ENCODE data around the gene ZC3H7A. TPM values are rescaled to one million over a fixed set of nuclear protein-coding genes. Genes with fewer than 3 reads are reported as not detected.
"Not testable (repeated sequence)": the region's sequence is repeated elsewhere in the genome, so short reads cannot be mapped to it uniquely, and the experiment has no call there.

Gene ZC3H7A
- total RNA-seq, 1 experiment from 2014 or later: 70.9 TPM

- H3K4me1 Mint-ChIP-seq (ENCODE audit: low read depth, unreplicated experiment): peaks cover 18% of the 10 kb centered on the region
- no peaks in the 10 kb centered on the region for H3K27me3 Mint-ChIP-seq (ENCODE audit: unreplicated experiment)
- no TSS peak for BruUV-seq (replicated peaks)
- H3K36me3 Mint-ChIP-seq (ENCODE audit: insufficient read depth, unreplicated experiment): no peaks in the 10 kb centered on the region
- DNase-seq: no peak
- intact Hi-C loops (cut with micrococcal nuclease; ENCODE audit: unreplicated experiment): loop anchor here (10.0 kb wide), 1 partner anchor 285 kb away; no protein-coding TSS in a partner anchor
- TF ChIP-seq CTCF (IDR thresholded peaks at IDR 0.05; ENCODE audit: unreplicated experiment): no peak
- CTCF ChIA-PET: no interaction called here
- peaks cover 2% of the 10 kb centered on the region for H3K9me3 Mint-ChIP-seq (ENCODE audit: low read depth, unreplicated experiment)
- peak overlapping the region; percentile 51 for H3K27ac Mint-ChIP-seq (ENCODE audit: unreplicated experiment)
- H3K4me3 Mint-ChIP-seq (ENCODE audit: low read depth, unreplicated experiment): no peak overlapping the region
Observed at GRCh38 chr16:11819798-11820197, 22.7 kb upstream of the ZC3H7A start.

DNA sequence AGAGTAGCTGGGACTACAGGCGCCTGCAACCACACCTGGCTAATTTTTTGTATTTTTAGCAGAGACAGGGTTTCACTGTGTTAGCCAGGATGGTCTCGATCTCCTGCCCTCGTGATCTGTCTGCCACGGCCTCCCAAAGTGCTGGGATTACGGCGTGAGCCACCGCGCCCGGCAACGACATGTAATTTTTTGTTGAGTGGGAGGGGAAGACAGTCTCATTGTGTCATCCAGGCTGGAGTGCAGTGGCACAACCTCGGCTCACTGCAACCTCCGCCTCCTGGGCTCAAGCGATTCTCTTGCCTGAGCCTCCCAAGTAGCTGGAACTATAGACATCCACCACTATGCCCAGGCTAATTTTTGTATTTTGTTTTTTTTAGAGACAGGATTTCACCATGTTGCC lies 21.9 kb upstream of the ZC3H7A start:
- H3K27me3 Mint-ChIP-seq (ENCODE audit: unreplicated experiment); H3K36me3 Mint-ChIP-seq (ENCODE audit: insufficient read depth, unreplicated experiment); BruUV-seq (replicated peaks); H3K9me3 Mint-ChIP-seq (ENCODE audit: low read depth, unreplicated experiment); H3K4me3 Mint-ChIP-seq (ENCODE audit: low read depth, unreplicated experiment); H3K27ac Mint-ChIP-seq (ENCODE audit: unreplicated experiment); DNase-seq; CTCF ChIA-PET: not testable (repeated sequence)
- H3K4me1 Mint-ChIP-seq (ENCODE audit: low read depth, unreplicated experiment): peaks cover 18% of the 10 kb centered on the region
- intact Hi-C loops (cut with micrococcal nuclease; ENCODE audit: unreplicated experiment): loop anchor here (10.0 kb wide), 1 partner anchor 284 kb away; no protein-coding TSS in a partner anchor

GRCh38 chr16:11816123-11816522 lies 19.1 kb upstream of the ZC3H7A start:
- no peak overlapping the region for H3K27ac Mint-ChIP-seq (ENCODE audit: unreplicated experiment)
- intact Hi-C loops (cut with micrococcal nuclease; ENCODE audit: unreplicated experiment): loop anchor here (2.0 to 10.0 kb wide), 2 partner anchors 281 to 409 kb away; no protein-coding TSS in a partner anchor
- H3K36me3 Mint-ChIP-seq (ENCODE audit: insufficient read depth, unreplicated experiment): no peaks in the 10 kb centered on the region
- CTCF ChIA-PET: no interaction called here
- H3K4me1 Mint-ChIP-seq (ENCODE audit: low read depth, unreplicated experiment): peaks cover 9% of the 10 kb centered on the region
- no peak for TF ChIP-seq CTCF (IDR thresholded peaks at IDR 0.05; ENCODE audit: unreplicated experiment)
- no peaks in the 10 kb centered on the region for H3K27me3 Mint-ChIP-seq (ENCODE audit: unreplicated experiment)
- H3K4me3 Mint-ChIP-seq (ENCODE audit: low read depth, unreplicated experiment): no peak overlapping the region
- DNase-seq: no peak
- H3K9me3 Mint-ChIP-seq (ENCODE audit: low read depth, unreplicated experiment): no peaks in the 10 kb centered on the region
- BruUV-seq (replicated peaks): no TSS peak

DNA sequence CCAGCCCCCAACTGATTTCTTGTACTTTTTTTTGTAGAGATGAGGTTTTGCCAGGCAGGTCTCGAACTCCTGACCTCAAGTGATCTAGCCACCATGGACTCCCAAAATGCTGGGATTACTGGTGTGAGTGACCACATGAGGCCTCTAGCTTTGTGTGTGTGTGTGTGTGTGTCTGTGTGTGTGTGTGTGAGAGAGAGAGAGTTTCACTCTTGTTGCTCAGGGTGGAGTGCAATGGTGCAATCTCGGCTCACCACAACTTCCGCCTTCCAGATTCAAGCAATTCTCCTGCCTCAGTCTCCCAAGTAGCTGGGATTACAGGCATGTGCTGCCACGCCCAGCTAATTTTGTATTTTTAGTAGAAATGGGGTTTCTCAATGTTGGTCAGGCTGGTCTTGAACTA lies 17.7 kb upstream of the ZC3H7A start:
- BruUV-seq (replicated peaks); H3K36me3 Mint-ChIP-seq (ENCODE audit: insufficient read depth, unreplicated experiment); H3K27ac Mint-ChIP-seq (ENCODE audit: unreplicated experiment); H3K27me3 Mint-ChIP-seq (ENCODE audit: unreplicated experiment); H3K9me3 Mint-ChIP-seq (ENCODE audit: low read depth, unreplicated experiment); H3K4me3 Mint-ChIP-seq (ENCODE audit: low read depth, unreplicated experiment); H3K4me1 Mint-ChIP-seq (ENCODE audit: low read depth, unreplicated experiment); DNase-seq; CTCF ChIA-PET: not testable (repeated sequence)
- intact Hi-C loops (cut with micrococcal nuclease; ENCODE audit: unreplicated experiment): loop anchor here (10.0 kb wide), 1 partner anchor 280 kb away; no protein-coding TSS in a partner anchor

DNA sequence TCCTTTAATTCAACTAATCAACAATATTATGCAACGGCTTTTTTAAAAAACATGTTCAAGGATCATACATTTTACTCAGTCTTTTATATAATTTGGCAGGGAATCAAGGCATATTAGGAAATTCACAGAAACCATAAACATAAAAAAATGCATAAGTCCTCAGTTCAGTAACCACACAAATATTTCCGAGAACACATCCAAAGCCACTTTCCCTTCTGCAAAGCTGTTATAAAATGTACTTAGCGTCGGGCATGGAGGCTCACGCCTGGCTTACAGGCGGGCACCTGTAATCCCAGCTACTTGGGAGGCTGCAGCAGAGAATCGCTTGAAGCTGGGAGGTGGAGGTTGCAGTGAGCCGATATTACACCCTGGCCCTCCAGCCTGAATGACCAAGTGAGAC lies 9.7 kb upstream of the ZC3H7A start:
- H3K9me3 Mint-ChIP-seq (ENCODE audit: low read depth, unreplicated experiment): peaks cover 5% of the 10 kb centered on the region
- H3K27me3 Mint-ChIP-seq (ENCODE audit: unreplicated experiment): no peaks in the 10 kb centered on the region
- DNase-seq: no peak
- BruUV-seq (replicated peaks): no TSS peak
- H3K27ac Mint-ChIP-seq (ENCODE audit: unreplicated experiment): no peak overlapping the region
- H3K4me3 Mint-ChIP-seq (ENCODE audit: low read depth, unreplicated experiment): no peak overlapping the region
- peaks cover 7% of the 10 kb centered on the region for H3K4me1 Mint-ChIP-seq (ENCODE audit: low read depth, unreplicated experiment)
- H3K36me3 Mint-ChIP-seq (ENCODE audit: insufficient read depth, unreplicated experiment): no peaks in the 10 kb centered on the region
- intact Hi-C loops (cut with micrococcal nuclease; ENCODE audit: unreplicated experiment): no loop called here
- TF ChIP-seq CTCF (IDR thresholded peaks at IDR 0.05; ENCODE audit: unreplicated experiment): no peak
- CTCF ChIA-PET: interaction anchor here (0.6 kb wide), 1 partner anchor 463 kb away, joined by 3 read pairs; no protein-coding TSS in a partner anchor

Data from Calu3 (cell line).